H9 (cell line): Measurements from ENCODE around the gene MAPK11. TPM values are rescaled to one million over a fixed set of nuclear protein-coding genes. Genes with fewer than 3 reads are reported as not detected.

Experiments
- DNase-seq: peaks from one replicate; pipeline ENCODE4 v3.0.0-alpha.2; 2017
- H2AFZ ChIP-seq: one replicate; pipeline ENCODE4 v1.6.1; 2013; ENCODE audit warnings: mild to moderate bottlenecking, low read length, control low read depth, moderate library complexity
- H2AK5ac ChIP-seq: 2 replicates; pipeline ENCODE4 v1.6.1; 2013; ENCODE audit warnings: low read length, control low read depth, mixed read lengths; ENCODE audit not compliant: insufficient read length
- H2BK120ac ChIP-seq: one replicate; pipeline ENCODE4 v1.6.1; 2013; ENCODE audit warnings: low read depth, mild to moderate bottlenecking, low read length, control low read depth, inconsistent platforms; ENCODE audit not compliant: poor library complexity, severe bottlenecking
- H2BK12ac ChIP-seq: 2 replicates; pipeline ENCODE4 v1.6.1; 2013; ENCODE audit warnings: low read length, control low read depth, mixed read lengths, low read depth; ENCODE audit not compliant: insufficient read length
- H2BK15ac ChIP-seq: 2 replicates; pipeline ENCODE4 v1.6.1; 2013; ENCODE audit warnings: low read depth, low read length, control low read depth
- H2BK20ac ChIP-seq: one replicate; pipeline ENCODE4 v1.6.1; 2013; ENCODE audit warnings: low read depth, mild to moderate bottlenecking, low read length, control low read depth, inconsistent platforms; ENCODE audit not compliant: poor library complexity, severe bottlenecking
- H2BK5ac ChIP-seq: 2 replicates; pipeline ENCODE4 v1.6.1; 2013; ENCODE audit warnings: low read length, control low read depth, mixed read lengths; ENCODE audit not compliant: insufficient read length
- H3K14ac ChIP-seq: 2 replicates; pipeline ENCODE4 v1.6.1; 2013; ENCODE audit warnings: low read length, control low read depth; ENCODE audit not compliant: insufficient read depth
- H3K18ac ChIP-seq: 2 replicates; pipeline ENCODE4 v1.6.1; 2013; ENCODE audit warnings: low read depth, mild to moderate bottlenecking, mixed read lengths, low read length, control low read depth; ENCODE audit not compliant: insufficient read length
- H3K23ac ChIP-seq: 2 replicates; pipeline ENCODE4 v1.6.1; 2013; ENCODE audit warnings: low read length, control low read depth, mixed read lengths, low read depth; ENCODE audit not compliant: insufficient read length
- H3K23me2 ChIP-seq: 2 replicates; pipeline ENCODE4 v1.6.1; 2013; ENCODE audit warnings: low read depth, mild to moderate bottlenecking, mixed read lengths, low read length, control low read depth; ENCODE audit not compliant: insufficient read length, poor library complexity, severe bottlenecking
- H3K27ac ChIP-seq: 2 replicates; pipeline ENCODE4 v1.5.1; 2013; ENCODE audit warnings: low read length, control low read depth, mixed read lengths, low read depth; ENCODE audit not compliant: insufficient read length
- H3K27me3 ChIP-seq: 2 replicates; pipeline ENCODE4 v1.6.1; 2013; ENCODE audit warnings: low read length, control low read depth, inconsistent platforms; ENCODE audit not compliant: insufficient read depth
- H3K4ac ChIP-seq: 2 replicates; pipeline ENCODE4 v1.6.1; 2013; ENCODE audit warnings: low read depth, mild to moderate bottlenecking, control low read depth, inconsistent platforms, low read length, moderate library complexity
- H3K4me1 ChIP-seq: 2 replicates; pipeline ENCODE4 v1.6.1; 2013; ENCODE audit warnings: low read length, control low read depth, inconsistent platforms; ENCODE audit not compliant: insufficient read depth
- H3K4me2 ChIP-seq: 2 replicates; pipeline ENCODE4 v1.6.1; 2013; ENCODE audit warnings: low read length, control low read depth, mixed read lengths; ENCODE audit not compliant: insufficient read length, insufficient read depth
- H3K56ac ChIP-seq: 2 replicates; pipeline ENCODE4 v1.6.1; 2013; ENCODE audit warnings: low read depth, mild to moderate bottlenecking, mixed read lengths, low read length, control low read depth; ENCODE audit not compliant: insufficient read length
- H3K79me1 ChIP-seq: 2 replicates; pipeline ENCODE4 v1.6.1; 2013; ENCODE audit warnings: low read depth, mild to moderate bottlenecking, moderate library complexity, low read length, control low read depth, inconsistent platforms; ENCODE audit not compliant: insufficient read depth, poor library complexity, severe bottlenecking
- H3K79me2 ChIP-seq: 2 replicates; pipeline ENCODE4 v1.6.1; 2013; ENCODE audit warnings: low read length, control low read depth, inconsistent platforms; ENCODE audit not compliant: insufficient read depth
- H3K9ac ChIP-seq: 2 replicates; pipeline ENCODE4 v1.6.1; 2013; ENCODE audit warnings: low read length, control low read depth, mixed read lengths; ENCODE audit not compliant: insufficient read length; ENCODE audit errors: extremely low read depth
- H3K9me3 ChIP-seq: one replicate; pipeline ENCODE4 v1.6.1; 2013; ENCODE audit warnings: low read depth, low read length, inconsistent platforms; ENCODE audit not compliant: control insufficient read depth
- H3T11ph ChIP-seq: one replicate; pipeline ENCODE4 v1.6.1; 2013; ENCODE audit warnings: mild to moderate bottlenecking, low read length, control low read depth, inconsistent platforms
- H4K20me1 ChIP-seq: one replicate; pipeline ENCODE4 v1.6.1; 2013; ENCODE audit not compliant: control insufficient read depth, insufficient read length, insufficient read depth
- H4K5ac ChIP-seq: 2 replicates; pipeline ENCODE4 v1.6.1; 2013; ENCODE audit warnings: low read depth, mild to moderate bottlenecking, mixed read lengths, low read length, control low read depth; ENCODE audit not compliant: insufficient read length
- H4K8ac ChIP-seq: replicated peaks from 2 replicates; pipeline ENCODE4 v1.6.1; 2013; ENCODE audit warnings: low read length, control low read depth, mixed read lengths, low read depth; ENCODE audit not compliant: insufficient read length
- H4K91ac ChIP-seq: 2 replicates; pipeline ENCODE4 v1.6.1; 2013; ENCODE audit warnings: low read depth, mild to moderate bottlenecking, moderate library complexity, mixed read lengths, low read length, control low read depth; ENCODE audit not compliant: insufficient read length
- H3K27ac Mint-ChIP-seq, 3 experiments: 2 replicates in 2 of 3; 3 replicates in 1 of 3; pipeline ENCODE4 v1.8.0; 2020 to 2021; ENCODE audit warnings: mixed read lengths in 3 of 3, mild to moderate bottlenecking in 1 of 3, moderate library complexity in 1 of 3
- H3K27me3 Mint-ChIP-seq: 2 replicates; pipeline ENCODE4 v1.8.0; 2021; ENCODE audit warnings: low read depth, mild to moderate bottlenecking, moderate library complexity, mixed read lengths
- H3K36me3 Mint-ChIP-seq, 3 experiments: 2 replicates in 2 of 3; 3 replicates in 1 of 3; pipeline ENCODE4 v1.8.0; 2020 to 2021; ENCODE audit warnings: low read depth in 3 of 3, mixed read lengths in 3 of 3; ENCODE audit not compliant: insufficient read depth in 1 of 3
- H3K4me1 Mint-ChIP-seq, 2 experiments: 2 replicates each; pipeline ENCODE4 v1.8.0; 2020; ENCODE audit warnings: mixed read lengths in 2 of 2
- H3K4me3 Mint-ChIP-seq, 2 experiments: 2 replicates in 1 of 2; 3 replicates in 1 of 2; pipeline ENCODE4 v1.8.0; 2020 to 2021; ENCODE audit warnings: mild to moderate bottlenecking in 2 of 2, mixed read lengths in 2 of 2, moderate library complexity in 1 of 2
- H3K9me3 Mint-ChIP-seq, 2 experiments: 2 replicates in 1 of 2; 3 replicates in 1 of 2; pipeline ENCODE4 v1.8.0; 2020; ENCODE audit warnings: mild to moderate bottlenecking in 2 of 2, mixed read lengths in 2 of 2, moderate library complexity in 1 of 2
- WGBS: extraction: QIAGEN DNeasy Blood & Tissue Kit; methylation state at CpG from one replicate; pipeline ENCODE4 v1.1.7; 2013; ENCODE audit warnings: missing lambda C conversion rate, low lambda C conversion rate, mixed read lengths; ENCODE audit not compliant: insufficient read length; ENCODE audit errors: extremely low coverage; 5-methylcytosine and 5-hydroxymethylcytosine counted together
- total RNA-seq: library from RNA; stranded (reverse); gene quantifications from 2 replicates; pipeline ENCODE4 v1.2.1, GENCODE V29; 2021
- TF ChIP-seq, protein P1 (sequence below): fragments of 200-600 bp; sonication (generic); conservative IDR thresholded peaks from 3 replicates; pipeline ENCODE4 v1.8.0; 2021; ENCODE audit warnings: antibody characterized with exemption, mild to moderate bottlenecking

The MAPK11 gene
- total RNA-seq, 1 experiment from 2014 or later: 1.5 TPM

DNA sequence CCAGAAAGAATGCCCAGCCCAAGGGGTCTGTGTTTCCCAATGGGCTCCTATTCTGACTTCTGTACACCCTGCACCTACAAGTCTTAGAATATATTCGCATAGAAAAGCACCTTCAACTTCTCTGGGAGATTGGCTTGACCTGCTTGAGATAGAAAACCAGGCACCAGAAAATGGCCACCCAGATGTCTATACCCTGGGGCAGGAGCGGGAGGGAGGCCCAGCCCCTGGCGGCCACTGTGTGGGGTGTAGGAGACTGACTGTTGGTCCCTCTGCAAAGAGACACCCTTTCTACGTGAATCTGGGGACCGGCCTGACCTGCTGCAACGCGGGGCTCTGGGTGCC lies 48.1 kb upstream of the MAPK11 start:
- H4K91ac ChIP-seq: no peak overlapping the region
- no peak overlapping the region for H3K4ac ChIP-seq
- H2AK5ac ChIP-seq: no peak overlapping the region
- no peak overlapping the region for H3K18ac ChIP-seq
- TF ChIP-seq, protein P1, sequence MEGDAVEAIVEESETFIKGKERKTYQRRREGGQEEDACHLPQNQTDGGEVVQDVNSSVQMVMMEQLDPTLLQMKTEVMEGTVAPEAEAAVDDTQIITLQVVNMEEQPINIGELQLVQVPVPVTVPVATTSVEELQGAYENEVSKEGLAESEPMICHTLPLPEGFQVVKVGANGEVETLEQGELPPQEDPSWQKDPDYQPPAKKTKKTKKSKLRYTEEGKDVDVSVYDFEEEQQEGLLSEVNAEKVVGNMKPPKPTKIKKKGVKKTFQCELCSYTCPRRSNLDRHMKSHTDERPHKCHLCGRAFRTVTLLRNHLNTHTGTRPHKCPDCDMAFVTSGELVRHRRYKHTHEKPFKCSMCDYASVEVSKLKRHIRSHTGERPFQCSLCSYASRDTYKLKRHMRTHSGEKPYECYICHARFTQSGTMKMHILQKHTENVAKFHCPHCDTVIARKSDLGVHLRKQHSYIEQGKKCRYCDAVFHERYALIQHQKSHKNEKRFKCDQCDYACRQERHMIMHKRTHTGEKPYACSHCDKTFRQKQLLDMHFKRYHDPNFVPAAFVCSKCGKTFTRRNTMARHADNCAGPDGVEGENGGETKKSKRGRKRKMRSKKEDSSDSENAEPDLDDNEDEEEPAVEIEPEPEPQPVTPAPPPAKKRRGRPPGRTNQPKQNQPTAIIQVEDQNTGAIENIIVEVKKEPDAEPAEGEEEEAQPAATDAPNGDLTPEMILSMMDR: no peak
- H3K27me3 Mint-ChIP-seq: peaks cover 19% of the 10 kb centered on the region
- H3K36me3 Mint-ChIP-seq: no peaks in the 10 kb centered on the region
- H3K9me3 Mint-ChIP-seq: no peaks in the 10 kb centered on the region
- no peak overlapping the region; a peak in 1 of 7 replicates for H3K27ac Mint-ChIP-seq
- peaks cover 4 to 5% of the 10 kb centered on the region in 2 experiments for H3K4me1 Mint-ChIP-seq
- no peaks in the 10 kb centered on the region for H3K79me1 ChIP-seq
- H2BK5ac ChIP-seq: no peak overlapping the region
- no peak overlapping the region for H2AFZ ChIP-seq
- H4K5ac ChIP-seq: no peak overlapping the region
- no peak overlapping the region for H2BK12ac ChIP-seq
- H4K8ac ChIP-seq: no peak overlapping the region
- DNase-seq: no peak
- H3K56ac ChIP-seq: no peak overlapping the region
- H2BK15ac ChIP-seq: no peak overlapping the region
- no peak overlapping the region for H3K9ac ChIP-seq
- H3K4me2 ChIP-seq: no peak overlapping the region
- no peak overlapping the region for H2BK120ac ChIP-seq
- no peaks in the 10 kb centered on the region for H3K9me3 ChIP-seq
- no CpG with 5 or more reads among the region's 7 CpGs for WGBS
- no peaks in the 10 kb centered on the region for H3K23me2 ChIP-seq
- no peaks in the 10 kb centered on the region for H3K4me1 ChIP-seq
- no peak overlapping the region for H3T11ph ChIP-seq
- no peak overlapping the region for H3K4me3 Mint-ChIP-seq
- H2BK20ac ChIP-seq: no peak overlapping the region
- H3K27ac ChIP-seq: no peak overlapping the region
- H3K14ac ChIP-seq: no peak overlapping the region; the same call in 1 of the 2 replicates
- H3K23ac ChIP-seq: no peak overlapping the region
- no peaks in the 10 kb centered on the region for H3K27me3 ChIP-seq
- H4K20me1 ChIP-seq: peaks cover 2% of the 10 kb centered on the region
- H3K79me2 ChIP-seq: no peaks in the 10 kb centered on the region
